Panc1 (cell line): ENCODE measurements around the gene RASGRP2. TPM values are rescaled to one million over a fixed set of nuclear protein-coding genes. Genes with fewer than 3 reads are reported as not detected.

ENCODE experiments used
- ATAC-seq: fragments of 200-7000 bp; cut with Tn5 transposase; 2 replicates; pipeline ENCODE4 v1.9.1; 2020; ENCODE audit warnings: mild to moderate bottlenecking, moderate library complexity
- BruUV-seq: library from RNA; stranded (reverse); fragments of 400-500 nt; replicated peaks from 2 replicates; lab custom pipeline; 2021; lab: Mats Ljungman, UMichigan
- CTCF ChIA-PET: fragments of 300-600 bp; sonication (Branson Sonifier 250); formaldehyde crosslinking; loops from one replicate; lab custom pipeline; 2022; ENCODE audit warnings: antibody characterized with exemption; lab: Charles Lee
- POLR2A ChIA-PET: fragments of 300-600 bp; sonication (Branson Sonifier 250); formaldehyde crosslinking; loops from one replicate; lab custom pipeline; 2022; ENCODE audit warnings: antibody characterized with exemption; lab: Charles Lee
- DNase-seq: peaks from one replicate; pipeline ENCODE4 v3.0.0-alpha.2; 2010; ENCODE audit warnings: low read depth, low spot score
- H3K27ac ChIP-seq: 2 replicates; pipeline ENCODE4 v1.5.1; 2011; ENCODE audit warnings: mild to moderate bottlenecking, low read length, inconsistent platforms
- H3K27me3 ChIP-seq: fragments of 200-500 bp; sonication (Bioruptor generic); 2 replicates; pipeline ENCODE4 v1.6.0; 2014; ENCODE audit warnings: low read length, inconsistent platforms; ENCODE audit not compliant: control insufficient read depth, insufficient read depth
- H3K36me3 ChIP-seq: fragments of 200-500 bp; sonication (Bioruptor generic); 2 replicates; pipeline ENCODE4 v1.5.1; 2014; ENCODE audit warnings: inconsistent platforms, mild to moderate bottlenecking, low read length, moderate library complexity; ENCODE audit not compliant: control insufficient read depth, insufficient read depth
- H3K4me1 ChIP-seq: 2 replicates; pipeline ENCODE4 v1.5.1; 2011; ENCODE audit warnings: inconsistent platforms, mild to moderate bottlenecking, low read length, moderate library complexity; ENCODE audit not compliant: control insufficient read depth, insufficient read depth
- H3K4me3 ChIP-seq, 2 experiments: 2 replicates each; pipeline ENCODE4 v1.5.1; 2011 to 2012; ENCODE audit warnings: low read depth in 2 of 2, low read length in 2 of 2, mild to moderate bottlenecking in 2 of 2, inconsistent platforms in 1 of 2, moderate library complexity in 1 of 2
- H3K9me3 ChIP-seq: fragments of 200-500 bp; sonication (Bioruptor generic); 2 replicates; pipeline ENCODE4 v1.5.1; 2014; ENCODE audit warnings: low read depth, mild to moderate bottlenecking, inconsistent platforms, low read length, moderate library complexity; ENCODE audit not compliant: control insufficient read depth, insufficient read depth
- POLR2AphosphoS5 ChIP-seq: IDR thresholded peaks from 2 replicates; pipeline ENCODE4 v1.6.1; 2012; ENCODE audit warnings: mild to moderate bottlenecking, low read depth, low read length, moderate library complexity
- REST ChIP-seq, 2 experiments: IDR thresholded peaks; 2 replicates each; pipeline ENCODE4 v1.6.1; 2011 to 2012; ENCODE audit warnings: low read depth in 2 of 2, control low read depth in 1 of 2, low read length in 1 of 2, mild to moderate bottlenecking in 1 of 2, moderate library complexity in 1 of 2; ENCODE audit not compliant: insufficient read depth in 1 of 2
- SIN3A ChIP-seq: IDR thresholded peaks from 2 replicates; pipeline ENCODE4 v1.6.1; 2012; ENCODE audit warnings: low read depth, mild to moderate bottlenecking, low read length, moderate library complexity, borderline replicate concordance; ENCODE audit not compliant: insufficient read depth
- TCF7L2 ChIP-seq: IDR thresholded peaks from 2 replicates; pipeline ENCODE4 v1.6.1; 2011; ENCODE audit warnings: mild to moderate bottlenecking, low read depth, low read length, inconsistent platforms
- in situ Hi-C: cut with HindIII; loops from 2 replicates; pipeline ENCODE4 v1.10.0; 2016; ENCODE audit warnings: low sequenced_read_pairs, low pct_unique_long_range_greater_than_20kb
- intact Hi-C: fragments of 100-400 bp; cut with micrococcal nuclease; formaldehyde crosslinking; loops from one replicate; pipeline ENCODE4 v1.10.0; 2022; ENCODE audit not compliant: unreplicated experiment
- total RNA-seq: library from RNA; stranded (reverse); gene quantifications from one replicate; pipeline ENCODE4 v1.2.1, GENCODE V29; 2021; ENCODE audit not compliant: unreplicated experiment
- TF ChIP-seq, protein P1 (sequence below): fragments of 450-650 bp; IDR thresholded peaks from 2 replicates; pipeline ENCODE4 v1.5.1; 2017; ENCODE audit warnings: mild to moderate bottlenecking

Gene RASGRP2
- total RNA-seq, 1 experiment from 2014 or later = 3.7 TPM

DNA sequence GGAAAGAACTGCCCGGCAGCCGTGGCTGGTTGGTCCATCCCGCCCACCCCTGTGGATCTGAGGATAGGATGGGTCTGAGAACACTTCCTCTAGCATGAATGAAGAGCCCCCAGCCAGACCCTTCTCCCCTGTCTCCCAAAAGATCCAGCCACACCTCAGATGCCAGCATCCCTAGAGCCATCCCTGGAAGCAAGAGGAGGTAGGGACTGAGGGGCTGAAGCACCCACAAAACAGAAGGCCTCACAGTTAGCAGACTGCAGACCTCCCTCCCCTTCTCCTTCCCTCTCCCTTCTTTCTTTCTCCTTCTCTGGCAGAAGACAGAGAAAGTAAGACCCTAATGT, 22.6 kb downstream of the RASGRP2 start:
- peaks cover 5% of the 10 kb centered on the region for H3K4me1 ChIP-seq
- POLR2A ChIA-PET = no interaction called here
- TF ChIP-seq TCF7L2 (no peak), POLR2AphosphoS5 (no peak)
- no peaks in the 10 kb centered on the region for H3K9me3 ChIP-seq
- CTCF ChIA-PET = no interaction called here
- peaks cover 2% of the 10 kb centered on the region; the same call in 1 of the 2 replicates for H3K27me3 ChIP-seq
- H3K4me3 ChIP-seq = no peak overlapping the region
- no peaks in the 10 kb centered on the region for H3K36me3 ChIP-seq
- ATAC-seq (no peak), DNase-seq (no peak)
- BruUV-seq = no TSS peak
- no peak overlapping the region for H3K27ac ChIP-seq
- intact Hi-C loops = no loop called here
- in situ Hi-C loops = no loop called here

DNA sequence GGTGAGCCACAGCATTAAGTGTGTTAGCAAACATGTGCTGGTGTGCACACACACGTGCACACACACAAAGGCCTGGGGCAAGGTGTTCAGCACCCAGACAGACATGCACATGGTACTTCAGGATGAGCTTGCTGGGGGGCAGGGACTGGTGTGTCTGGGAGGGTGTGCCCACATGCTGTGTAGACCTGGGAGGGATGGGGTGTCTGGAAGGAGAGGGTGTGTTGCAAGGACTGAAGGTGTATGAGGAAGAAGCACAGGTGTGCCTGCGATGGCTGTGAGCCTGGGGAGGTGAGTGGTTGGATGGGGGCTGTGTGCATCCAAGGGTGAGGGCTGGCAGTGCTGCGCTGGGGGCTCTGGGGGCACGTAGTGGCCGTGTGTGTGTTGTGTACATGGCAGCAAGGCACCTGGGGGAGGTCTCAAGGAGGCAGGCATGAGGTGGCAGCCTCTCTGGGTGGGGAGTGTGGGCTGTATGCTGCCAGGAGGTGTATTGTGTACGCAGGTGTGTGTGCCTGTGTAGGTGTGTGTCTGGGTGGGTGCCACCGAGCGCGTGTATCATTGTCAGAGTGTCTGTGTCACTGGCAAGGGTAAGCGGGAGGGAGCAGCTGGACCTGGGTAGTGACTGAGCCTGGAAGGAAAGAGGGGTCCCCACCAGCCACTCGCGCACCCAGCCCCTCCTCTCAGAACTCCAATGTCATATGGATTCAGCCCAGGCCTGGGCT, 23.1 kb downstream of the RASGRP2 start:
- no TSS peak for BruUV-seq
- H3K27ac ChIP-seq = no peak overlapping the region
- ChIA-PET CTCF (no interaction called here), POLR2A (no interaction called here)
- ATAC-seq (no peak), DNase-seq (no peak)
- in situ Hi-C loops (no loop called here), intact Hi-C loops (no loop called here)
- TF ChIP-seq TCF7L2 (no peak), REST (IDR thresholded peaks at IDR 0.05; ENCODE audit: insufficient read depth in 1 of 2, low read depth in 2 of 2, low read length in 1 of 2) (no peak), POLR2AphosphoS5 (no peak), SIN3A (no peak)
- TF ChIP-seq, protein P1, sequence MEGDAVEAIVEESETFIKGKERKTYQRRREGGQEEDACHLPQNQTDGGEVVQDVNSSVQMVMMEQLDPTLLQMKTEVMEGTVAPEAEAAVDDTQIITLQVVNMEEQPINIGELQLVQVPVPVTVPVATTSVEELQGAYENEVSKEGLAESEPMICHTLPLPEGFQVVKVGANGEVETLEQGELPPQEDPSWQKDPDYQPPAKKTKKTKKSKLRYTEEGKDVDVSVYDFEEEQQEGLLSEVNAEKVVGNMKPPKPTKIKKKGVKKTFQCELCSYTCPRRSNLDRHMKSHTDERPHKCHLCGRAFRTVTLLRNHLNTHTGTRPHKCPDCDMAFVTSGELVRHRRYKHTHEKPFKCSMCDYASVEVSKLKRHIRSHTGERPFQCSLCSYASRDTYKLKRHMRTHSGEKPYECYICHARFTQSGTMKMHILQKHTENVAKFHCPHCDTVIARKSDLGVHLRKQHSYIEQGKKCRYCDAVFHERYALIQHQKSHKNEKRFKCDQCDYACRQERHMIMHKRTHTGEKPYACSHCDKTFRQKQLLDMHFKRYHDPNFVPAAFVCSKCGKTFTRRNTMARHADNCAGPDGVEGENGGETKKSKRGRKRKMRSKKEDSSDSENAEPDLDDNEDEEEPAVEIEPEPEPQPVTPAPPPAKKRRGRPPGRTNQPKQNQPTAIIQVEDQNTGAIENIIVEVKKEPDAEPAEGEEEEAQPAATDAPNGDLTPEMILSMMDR = no peak
- H3K27me3 ChIP-seq = peaks cover 2% of the 10 kb centered on the region; the same call in 1 of the 2 replicates
- no peaks in the 10 kb centered on the region for H3K36me3 ChIP-seq
- no peak overlapping the region for H3K4me3 ChIP-seq
- H3K9me3 ChIP-seq = no peaks in the 10 kb centered on the region
- H3K4me1 ChIP-seq = peaks cover 5% of the 10 kb centered on the region

DNA sequence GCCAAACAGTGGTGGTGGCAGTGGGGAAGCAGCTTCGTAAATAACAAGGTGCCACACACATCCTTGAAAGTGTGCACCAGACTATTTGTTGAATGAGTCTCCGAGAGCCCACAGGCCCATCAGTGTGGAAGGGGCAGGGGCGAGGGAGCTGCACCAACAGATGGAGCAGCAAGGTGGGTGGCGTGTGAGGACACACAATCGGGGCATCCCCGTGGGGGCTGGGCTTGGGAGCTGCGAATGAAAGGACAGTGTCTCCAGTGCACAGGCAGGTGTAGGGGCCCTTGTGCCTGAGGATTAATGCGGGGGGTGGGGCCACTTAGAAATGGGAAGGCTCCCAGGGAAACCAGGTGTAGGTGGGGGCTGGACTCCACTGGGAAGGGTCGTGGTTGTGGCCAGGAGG, 23.8 kb downstream of the RASGRP2 start:
- peaks cover 2% of the 10 kb centered on the region; the same call in 1 of the 2 replicates for H3K27me3 ChIP-seq
- CTCF ChIA-PET = no interaction called here
- BruUV-seq = no TSS peak
- in situ Hi-C loops = no loop called here
- H3K36me3 ChIP-seq = no peaks in the 10 kb centered on the region
- no peak for ATAC-seq
- POLR2A ChIA-PET = no interaction called here
- no peak overlapping the region for H3K27ac ChIP-seq
- intact Hi-C loops = no loop called here
- H3K4me1 ChIP-seq = peaks cover 8% of the 10 kb centered on the region
- TF ChIP-seq, protein P1 = no peak
- no peak overlapping the region for H3K4me3 ChIP-seq
- H3K9me3 ChIP-seq = no peaks in the 10 kb centered on the region
- DNase-seq = no peak
